Right atrium auricular region (tissue), 2 donors: ENCODE results near the gene NUP153. TPM values are rescaled to one million over a fixed set of nuclear protein-coding genes. Genes with fewer than 3 reads are reported as not detected.
"Not testable (repeated sequence)": the region's sequence is repeated elsewhere in the genome, so short reads cannot be mapped to it uniquely, and the experiment has no call there.

Source experiments
- DNase-seq: peaks from one replicate; pipeline ENCODE4 v3.0.0-alpha.2; 2019; ENCODE audit warnings: low spot score
- H3K27ac ChIP-seq, 2 donors: fragments of 200-600 bp; sonication (generic); 1 replicate in 1 of 2; 2 replicates in 1 of 2; pipeline ENCODE4 v1.5.1; 2016 to 2019
- H3K27me3 ChIP-seq, 2 donors: fragments of 200-600 bp; sonication (generic); one replicate each; pipeline versions ENCODE4 v1.5.1 to v1.6.0; 2017 to 2019
- H3K36me3 ChIP-seq: fragments of 200-600 bp; sonication (generic); one replicate; pipeline ENCODE4 v1.5.1; 2016
- H3K4me1 ChIP-seq, 2 donors: fragments of 200-600 bp; sonication (generic); one replicate each; pipeline versions ENCODE4 v1.5.1 to v1.6.0; 2017 to 2019
- H3K4me3 ChIP-seq, 2 donors: fragments of 200-600 bp; sonication (generic); 1 replicate in 1 of 2; 2 replicates in 1 of 2; pipeline ENCODE4 v1.5.1; 2017 to 2019; ENCODE audit warnings: mild to moderate bottlenecking in 1 of 2, moderate library complexity in 1 of 2
- H3K9me3 ChIP-seq, 2 donors: fragments of 200-600 bp; sonication (generic); one replicate each; pipeline ENCODE4 v1.5.1; 2019
- CTCF ChIP-seq, 2 donors: fragments of 200-600 bp; sonication (generic); IDR thresholded peaks; one replicate each; pipeline ENCODE4 v1.5.1; 2019; ENCODE audit warnings: antibody characterized with exemption in 2 of 2
- total RNA-seq, 2 donors: library from RNA; depleted of rRNA; stranded (reverse); fragments of >200 nt; gene quantifications; one replicate each; pipeline ENCODE4 v1.1.0, GENCODE V29; 2016

The NUP153 gene
- total RNA-seq, 2 donors from 2014 or later, result 23.1 to 28.5 TPM

- Histone ChIP-seq H3K36me3 (no peaks in the 10 kb centered on the region), H3K4me3 (no peak overlapping the region), H3K9me3 (no peaks in the 10 kb centered on the region), H3K27me3 (no peaks in the 10 kb centered on the region), H3K4me1 (peaks cover 0 to 7% of the 10 kb centered on the region in 2 donors), H3K27ac (no peak overlapping the region)
- TF ChIP-seq CTCF (IDR thresholded peaks at IDR 0.05), result no peak
- no peak for DNase-seq
These were observed 2.8 kb upstream of the NUP153 start for GRCh38 chr6:17709476-17709875.

- not testable (repeated sequence) for H3K9me3 ChIP-seq, H3K36me3 ChIP-seq, DNase-seq, H3K27ac ChIP-seq, H3K4me3 ChIP-seq, H3K27me3 ChIP-seq
- H3K4me1 ChIP-seq, result peaks cover 0 to 20% of the 10 kb centered on the region in 2 donors
These were observed 1.3 kb upstream of the NUP153 start for GRCh38 chr6:17708035-17708434.

- no peaks in the 10 kb centered on the region for H3K9me3 ChIP-seq
- H3K4me3 ChIP-seq, result peak overlapping the region; percentile 82
- no peaks in the 10 kb centered on the region for H3K36me3 ChIP-seq
- no peak for DNase-seq
- peak overlapping the region; percentile 98 to 100 for H3K27ac ChIP-seq
- H3K27me3 ChIP-seq, result no peaks in the 10 kb centered on the region
- H3K4me1 ChIP-seq, result peaks cover 0 to 27% of the 10 kb centered on the region in 2 donors
- TF ChIP-seq CTCF (IDR thresholded peaks at IDR 0.05), result no peak
These were observed 586 bp upstream of the NUP153 start for GRCh38 chr6:17707371-17707651.

- peak overlapping the region; percentile 82 for H3K4me3 ChIP-seq
- peak overlapping the region; percentile 98 to 100 for H3K27ac ChIP-seq
- H3K36me3 ChIP-seq, result no peaks in the 10 kb centered on the region
- no peak for TF ChIP-seq CTCF (IDR thresholded peaks at IDR 0.05)
- DNase-seq, result no peak
- peaks cover 0 to 40% of the 10 kb centered on the region in 2 donors for H3K4me1 ChIP-seq
- no peaks in the 10 kb centered on the region for H3K9me3 ChIP-seq
- H3K27me3 ChIP-seq, result no peaks in the 10 kb centered on the region
These were observed 746 bp downstream of the NUP153 start for GRCh38 chr6:17705778-17706579.

GRCh38 chr6:17705428-17705777 lies 1.3 kb downstream of the NUP153 start:
- Histone ChIP-seq H3K4me3 (peak overlapping the region; percentile 82), H3K27ac (peak overlapping the region; percentile 98 to 100), H3K4me1 (peaks cover 0 to 46% of the 10 kb centered on the region in 2 donors), H3K27me3 (no peaks in the 10 kb centered on the region), H3K36me3 (no peaks in the 10 kb centered on the region), H3K9me3 (no peaks in the 10 kb centered on the region)
- no peak for TF ChIP-seq CTCF (IDR thresholded peaks at IDR 0.05)
- peak; percentile 66 for DNase-seq

GRCh38 chr6:17703256-17703694 lies 3.5 kb downstream of the NUP153 start:
- no peak overlapping the region for H3K4me3 ChIP-seq

More at GRCh38 chr6:17703256-17703694, 3.5 kb downstream of the NUP153 start:
- TF ChIP-seq CTCF (IDR thresholded peaks at IDR 0.05), result no peak
- Histone ChIP-seq H3K4me1 (peaks cover 0 to 55% of the 10 kb centered on the region in 2 donors), H3K9me3 (no peaks in the 10 kb centered on the region), H3K36me3 (no peaks in the 10 kb centered on the region), H3K27ac (peak overlapping the region; percentile 98 to 100), H3K27me3 (no peaks in the 10 kb centered on the region)
- no peak for DNase-seq
